ENCODE results near the gene MELK. TPM values are rescaled to one million over a fixed set of nuclear protein-coding genes. Genes with fewer than 3 reads are reported as not detected.

Gene MELK
- total and polyA plus RNA-seq, 2 of the 13 experiments (the other 11 are each of a cell fraction or from before 2014, with no cell fraction given): 16.7 to 50.4 TPM

DNA sequence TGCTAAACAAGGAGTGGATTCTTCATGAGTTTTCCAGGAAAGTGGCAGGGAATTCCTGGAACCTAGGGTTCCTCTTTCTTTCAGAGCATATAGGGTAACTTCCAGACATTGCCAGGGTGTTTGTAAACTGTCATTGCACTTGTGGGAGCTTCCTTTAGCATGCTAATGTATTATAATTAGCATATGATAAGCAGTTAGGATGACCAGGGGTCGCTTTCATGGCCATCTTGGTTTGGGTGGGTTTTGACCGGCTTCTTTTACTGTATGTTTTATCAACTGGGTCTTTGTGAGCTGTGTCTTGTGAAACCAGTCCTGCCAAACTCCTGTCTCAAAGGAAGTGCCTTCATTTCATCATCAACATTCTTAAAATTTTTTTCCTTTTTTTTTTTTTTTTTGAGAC lies 11.9 kb upstream of the MELK start:
- Histone ChIP-seq H3K9ac (ENCODE audit: insufficient read depth, low read depth, low read length) (no peak overlapping the region), H3K9me3 (ENCODE audit: low read length) (no peaks in the 10 kb centered on the region), H2AFZ (ENCODE audit: low read length) (no peak overlapping the region), H3K27me3 (ENCODE audit: control insufficient read depth in 1 of 2, insufficient read depth in 2 of 2, low read length in 2 of 2) (no peaks in the 10 kb centered on the region), H3K79me2 (ENCODE audit: insufficient read depth, low read length) (no peaks in the 10 kb centered on the region), H3K27ac (ENCODE audit: extremely low read length, insufficient read depth, low read length) (no peak overlapping the region), H3K4me1 (ENCODE audit: insufficient read depth, low read length) (peaks cover 8% of the 10 kb centered on the region), H3K36me3 (replicated peaks in 1 of 2; ENCODE audit: control insufficient read depth in 1 of 2, insufficient read depth in 2 of 2, low read length in 2 of 2) (no peaks in the 10 kb centered on the region), H4K20me1 (ENCODE audit: insufficient read depth, low read length) (no peaks in the 10 kb centered on the region), H3K4me2 (ENCODE audit: low read depth, low read length) (no peak overlapping the region), H3K4me3 (replicated peaks in 1 of 3; ENCODE audit: insufficient read depth in 1 of 3, low read depth in 2 of 3, low read length in 3 of 3) (no peak overlapping the region)
- intact Hi-C loops (cut with micrococcal nuclease; ENCODE audit: unreplicated experiment): no loop called here
- ATAC-seq: no peak
- in situ Hi-C loops (cut with HindIII; ENCODE audit: extremely low pct_ligation_motif_present, low pct_unique_long_range_greater_than_20kb): no loop called here
- DNase-seq (ENCODE audit: low spot score): no peak
- ChIA-PET CTCF (ENCODE audit: low intra/inter-chr PET ratio, low total read pairs) (no interaction called here), POLR2A (no interaction called here)
- WGBS (ENCODE audit: low lambda C conversion rate): 0% methylated on average over 2 of the region's 2 CpGs
- FAIRE-seq: no peak
- TF ChIP-seq, protein P1, sequence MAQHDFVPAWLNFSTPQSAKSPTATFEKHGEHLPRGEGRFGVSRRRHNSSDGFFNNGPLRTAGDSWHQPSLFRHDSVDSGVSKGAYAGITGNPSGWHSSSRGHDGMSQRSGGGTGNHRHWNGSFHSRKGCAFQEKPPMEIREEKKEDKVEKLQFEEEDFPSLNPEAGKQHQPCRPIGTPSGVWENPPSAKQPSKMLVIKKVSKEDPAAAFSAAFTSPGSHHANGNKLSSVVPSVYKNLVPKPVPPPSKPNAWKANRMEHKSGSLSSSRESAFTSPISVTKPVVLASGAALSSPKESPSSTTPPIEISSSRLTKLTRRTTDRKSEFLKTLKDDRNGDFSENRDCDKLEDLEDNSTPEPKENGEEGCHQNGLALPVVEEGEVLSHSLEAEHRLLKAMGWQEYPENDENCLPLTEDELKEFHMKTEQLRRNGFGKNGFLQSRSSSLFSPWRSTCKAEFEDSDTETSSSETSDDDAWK (CRISPR knock-in tag; IDR thresholded peaks at IDR 0.05): no peak
- TF ChIP-seq REPIN1 (CRISPR knock-in tag; IDR thresholded peaks at IDR 0.05; ENCODE audit: borderline replicate concordance, low read depth): no peak
- no peak for TF ChIP-seq MYNN (CRISPR knock-in tag; IDR thresholded peaks at IDR 0.05; ENCODE audit: low read depth)
- no peak for TF ChIP-seq HNF4A (CRISPR knock-in tag; IDR thresholded peaks at IDR 0.05)
- no peak for TF ChIP-seq MED13 (CRISPR knock-in tag; IDR thresholded peaks at IDR 0.05)
- no peak for TF ChIP-seq ONECUT2 (CRISPR knock-in tag; IDR thresholded peaks at IDR 0.05)
- TF ChIP-seq, protein P2, sequence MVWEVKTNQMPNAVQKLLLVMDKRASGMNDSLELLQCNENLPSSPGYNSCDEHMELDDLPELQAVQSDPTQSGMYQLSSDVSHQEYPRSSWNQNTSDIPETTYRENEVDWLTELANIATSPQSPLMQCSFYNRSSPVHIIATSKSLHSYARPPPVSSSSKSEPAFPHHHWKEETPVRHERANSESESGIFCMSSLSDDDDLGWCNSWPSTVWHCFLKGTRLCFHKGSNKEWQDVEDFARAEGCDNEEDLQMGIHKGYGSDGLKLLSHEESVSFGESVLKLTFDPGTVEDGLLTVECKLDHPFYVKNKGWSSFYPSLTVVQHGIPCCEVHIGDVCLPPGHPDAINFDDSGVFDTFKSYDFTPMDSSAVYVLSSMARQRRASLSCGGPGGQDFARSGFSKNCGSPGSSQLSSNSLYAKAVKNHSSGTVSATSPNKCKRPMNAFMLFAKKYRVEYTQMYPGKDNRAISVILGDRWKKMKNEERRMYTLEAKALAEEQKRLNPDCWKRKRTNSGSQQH (CRISPR knock-in tag; IDR thresholded peaks at IDR 0.05; ENCODE audit: low read depth): no peak
- TF ChIP-seq ZNF430 (CRISPR knock-in tag; IDR thresholded peaks at IDR 0.05): no peak
- no peak for TF ChIP-seq ZNF792 (CRISPR knock-in tag; IDR thresholded peaks at IDR 0.05)
- TF ChIP-seq, protein P3, sequence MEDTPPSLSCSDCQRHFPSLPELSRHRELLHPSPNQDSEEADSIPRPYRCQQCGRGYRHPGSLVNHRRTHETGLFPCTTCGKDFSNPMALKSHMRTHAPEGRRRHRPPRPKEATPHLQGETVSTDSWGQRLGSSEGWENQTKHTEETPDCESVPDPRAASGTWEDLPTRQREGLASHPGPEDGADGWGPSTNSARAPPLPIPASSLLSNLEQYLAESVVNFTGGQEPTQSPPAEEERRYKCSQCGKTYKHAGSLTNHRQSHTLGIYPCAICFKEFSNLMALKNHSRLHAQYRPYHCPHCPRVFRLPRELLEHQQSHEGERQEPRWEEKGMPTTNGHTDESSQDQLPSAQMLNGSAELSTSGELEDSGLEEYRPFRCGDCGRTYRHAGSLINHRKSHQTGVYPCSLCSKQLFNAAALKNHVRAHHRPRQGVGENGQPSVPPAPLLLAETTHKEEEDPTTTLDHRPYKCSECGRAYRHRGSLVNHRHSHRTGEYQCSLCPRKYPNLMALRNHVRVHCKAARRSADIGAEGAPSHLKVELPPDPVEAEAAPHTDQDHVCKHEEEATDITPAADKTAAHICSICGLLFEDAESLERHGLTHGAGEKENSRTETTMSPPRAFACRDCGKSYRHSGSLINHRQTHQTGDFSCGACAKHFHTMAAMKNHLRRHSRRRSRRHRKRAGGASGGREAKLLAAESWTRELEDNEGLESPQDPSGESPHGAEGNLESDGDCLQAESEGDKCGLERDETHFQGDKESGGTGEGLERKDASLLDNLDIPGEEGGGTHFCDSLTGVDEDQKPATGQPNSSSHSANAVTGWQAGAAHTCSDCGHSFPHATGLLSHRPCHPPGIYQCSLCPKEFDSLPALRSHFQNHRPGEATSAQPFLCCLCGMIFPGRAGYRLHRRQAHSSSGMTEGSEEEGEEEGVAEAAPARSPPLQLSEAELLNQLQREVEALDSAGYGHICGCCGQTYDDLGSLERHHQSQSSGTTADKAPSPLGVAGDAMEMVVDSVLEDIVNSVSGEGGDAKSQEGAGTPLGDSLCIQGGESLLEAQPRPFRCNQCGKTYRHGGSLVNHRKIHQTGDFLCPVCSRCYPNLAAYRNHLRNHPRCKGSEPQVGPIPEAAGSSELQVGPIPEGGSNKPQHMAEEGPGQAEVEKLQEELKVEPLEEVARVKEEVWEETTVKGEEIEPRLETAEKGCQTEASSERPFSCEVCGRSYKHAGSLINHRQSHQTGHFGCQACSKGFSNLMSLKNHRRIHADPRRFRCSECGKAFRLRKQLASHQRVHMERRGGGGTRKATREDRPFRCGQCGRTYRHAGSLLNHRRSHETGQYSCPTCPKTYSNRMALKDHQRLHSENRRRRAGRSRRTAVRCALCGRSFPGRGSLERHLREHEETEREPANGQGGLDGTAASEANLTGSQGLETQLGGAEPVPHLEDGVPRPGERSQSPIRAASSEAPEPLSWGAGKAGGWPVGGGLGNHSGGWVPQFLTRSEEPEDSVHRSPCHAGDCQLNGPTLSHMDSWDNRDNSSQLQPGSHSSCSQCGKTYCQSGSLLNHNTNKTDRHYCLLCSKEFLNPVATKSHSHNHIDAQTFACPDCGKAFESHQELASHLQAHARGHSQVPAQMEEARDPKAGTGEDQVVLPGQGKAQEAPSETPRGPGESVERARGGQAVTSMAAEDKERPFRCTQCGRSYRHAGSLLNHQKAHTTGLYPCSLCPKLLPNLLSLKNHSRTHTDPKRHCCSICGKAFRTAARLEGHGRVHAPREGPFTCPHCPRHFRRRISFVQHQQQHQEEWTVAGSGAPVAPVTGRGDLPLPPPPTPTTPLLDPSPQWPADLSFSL (CRISPR knock-in tag; IDR thresholded peaks at IDR 0.05): no peak
- TF ChIP-seq, protein P4, sequence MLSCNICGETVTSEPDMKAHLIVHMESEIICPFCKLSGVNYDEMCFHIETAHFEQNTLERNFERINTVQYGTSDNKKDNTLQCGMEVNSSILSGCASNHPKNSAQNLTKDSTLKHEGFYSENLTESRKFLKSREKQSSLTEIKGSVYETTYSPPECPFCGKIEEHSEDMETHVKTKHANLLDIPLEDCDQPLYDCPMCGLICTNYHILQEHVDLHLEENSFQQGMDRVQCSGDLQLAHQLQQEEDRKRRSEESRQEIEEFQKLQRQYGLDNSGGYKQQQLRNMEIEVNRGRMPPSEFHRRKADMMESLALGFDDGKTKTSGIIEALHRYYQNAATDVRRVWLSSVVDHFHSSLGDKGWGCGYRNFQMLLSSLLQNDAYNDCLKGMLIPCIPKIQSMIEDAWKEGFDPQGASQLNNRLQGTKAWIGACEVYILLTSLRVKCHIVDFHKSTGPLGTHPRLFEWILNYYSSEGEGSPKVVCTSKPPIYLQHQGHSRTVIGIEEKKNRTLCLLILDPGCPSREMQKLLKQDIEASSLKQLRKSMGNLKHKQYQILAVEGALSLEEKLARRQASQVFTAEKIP (CRISPR knock-in tag; IDR thresholded peaks at IDR 0.05; ENCODE audit: borderline replicate concordance): no peak
- TF ChIP-seq, protein P5, sequence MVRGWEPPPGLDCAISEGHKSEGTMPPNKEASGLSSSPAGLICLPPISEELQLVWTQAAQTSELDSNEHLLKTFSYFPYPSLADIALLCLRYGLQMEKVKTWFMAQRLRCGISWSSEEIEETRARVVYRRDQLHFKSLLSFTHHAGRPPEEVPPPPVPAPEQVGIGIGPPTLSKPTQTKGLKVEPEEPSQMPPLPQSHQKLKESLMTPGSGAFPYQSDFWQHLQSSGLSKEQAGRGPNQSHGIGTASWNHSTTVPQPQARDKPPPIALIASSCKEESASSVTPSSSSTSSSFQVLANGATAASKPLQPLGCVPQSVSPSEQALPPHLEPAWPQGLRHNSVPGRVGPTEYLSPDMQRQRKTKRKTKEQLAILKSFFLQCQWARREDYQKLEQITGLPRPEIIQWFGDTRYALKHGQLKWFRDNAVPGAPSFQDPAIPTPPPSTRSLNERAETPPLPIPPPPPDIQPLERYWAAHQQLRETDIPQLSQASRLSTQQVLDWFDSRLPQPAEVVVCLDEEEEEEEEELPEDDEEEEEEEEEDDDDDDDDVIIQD (CRISPR knock-in tag; IDR thresholded peaks at IDR 0.05; ENCODE audit: low read depth): no peak
- TF ChIP-seq ZNF33B (CRISPR knock-in tag; IDR thresholded peaks at IDR 0.05): no peak
- BruUV-seq (replicated peaks): no TSS peak
